GM10248 (cell line): ENCODE measurements around the gene HMGN1.

Experiments used
- CTCF ChIA-PET: fragments of 300-600 bp; sonication (Branson Sonifier 250); formaldehyde crosslinking; extraction: SDS; loops from one replicate; lab custom pipeline; 2021; ENCODE audit warnings: antibody characterized with exemption; lab: Yijun Ruan, JAX
- POLR2A ChIA-PET: fragments of 350-650 bp; sonication (Branson Sonifier 250); formaldehyde crosslinking; extraction: SDS; loops from one replicate; lab custom pipeline; 2020; ENCODE audit warnings: antibody characterized with exemption; lab: Yijun Ruan, JAX
- DNase-seq: peaks from one replicate; pipeline ENCODE4 v3.0.0; 2012; ENCODE audit errors: extremely low spot score
- CTCF ChIP-seq: IDR thresholded peaks from 2 replicates; pipeline ENCODE4 v1.5.1; 2012; ENCODE audit warnings: mild to moderate bottlenecking, low read depth; ENCODE audit errors: extremely low read depth, missing control alignments, control extremely low read depth

HMGN1 gene

GRCh38 chr21:39313571-39314142, 35.2 kb downstream of the HMGN1 start, which contains the start of gene BRWD1:
Gene BRWD1 (minus strand): TSS chr21:39313632. CDS start chr21:39313491, 141 bp downstream.
- DNase-seq: peak; percentile 85
- CTCF ChIA-PET: interaction anchor here (1.0 to 2.3 kb wide), 4 partner anchors 13 to 137 kb away, joined by 3 to 10 read pairs (median 4); partner anchors contain the start of gene HMGN1
- POLR2A ChIA-PET: no interaction called here
- TF ChIP-seq CTCF: peak; percentile 30

GRCh38 chr21:39313042-39313570, 35.8 kb downstream of the HMGN1 start:
- DNase-seq: no peak
- TF ChIP-seq CTCF: no peak
- CTCF ChIA-PET: interaction anchor here (1.2 to 2.3 kb wide), 3 partner anchors 13 to 35 kb away, joined by 4 to 10 read pairs (median 4); partner anchors contain the start of gene HMGN1
- POLR2A ChIA-PET: interaction anchor here (0.7 kb wide), 1 partner anchor 39 kb away, joined by 5 read pairs; no protein-coding TSS in a partner anchor

GRCh38 chr21:39312112-39313041, 36.5 kb downstream of the HMGN1 start:
- ChIA-PET CTCF (interaction anchor here (1.2 to 1.7 kb wide), 2 partner anchors 12 to 27 kb away, joined by 4 read pairs; no protein-coding TSS in a partner anchor), POLR2A (interaction anchor here (0.7 kb wide), 1 partner anchor 40 kb away, joined by 5 read pairs; no protein-coding TSS in a partner anchor)
- TF ChIP-seq CTCF: no peak
- DNase-seq: peak; percentile 98

GRCh38 chr21:39311164-39311563, 37.7 kb downstream of the HMGN1 start:
- ChIA-PET CTCF (no interaction called here), POLR2A (no interaction called here)
- TF ChIP-seq CTCF: no peak
- no peak for DNase-seq

GRCh38 chr21:39307466-39307865, 41.4 kb downstream of the HMGN1 start:
- CTCF ChIA-PET: interaction anchor here (1.9 kb wide), 1 partner anchor 10 kb away, joined by 6 read pairs; no protein-coding TSS in a partner anchor
- POLR2A ChIA-PET: no interaction called here
- no peak for TF ChIP-seq CTCF
- no peak for DNase-seq

- CTCF ChIA-PET: interaction anchor here (1.2 to 1.3 kb wide), 2 partner anchors 12 to 30 kb away, joined by 3 to 4 read pairs; partner anchors contain the start of gene BRWD1
- no peak for DNase-seq
- POLR2A ChIA-PET: no interaction called here
- no peak for TF ChIP-seq CTCF
Observed at GRCh38 chr21:39300587-39300986, 48.3 kb downstream of the HMGN1 start.
